H1 (cell line): ENCODE data around the gene GPR161. TPM values are rescaled to one million over a fixed set of nuclear protein-coding genes. Genes with fewer than 3 reads are reported as not detected.

Source experiments
- CTCF ChIA-PET: fragments of 300-600 bp; sonication (Branson Sonifier 250); formaldehyde crosslinking; loops from one replicate; lab custom pipeline; 2021; ENCODE audit not compliant: partially characterized antibody; lab: Charles Lee
- POLR2A ChIA-PET: fragments of 300-600 bp; sonication (Branson Sonifier 250); formaldehyde crosslinking; loops from one replicate; lab custom pipeline; 2021; ENCODE audit warnings: inconsistent platforms; ENCODE audit not compliant: partially characterized antibody; lab: Charles Lee
- DNase-seq, 2 experiments: peaks; one replicate each; pipeline versions ENCODE4 v3.0.0 to v3.0.0-alpha.2; 2010 to 2022; ENCODE audit warnings: low spot score in 2 of 2, low read depth in 1 of 2, mixed read lengths in 1 of 2
- FAIRE-seq: peaks from 2 replicates; lab custom pipeline; 2011; peaks lifted over from hg19 to GRCh38; lab: Jason Lieb, UNC
- H2AFZ ChIP-seq: 2 replicates; pipeline ENCODE4 v1.8.1; 2012; ENCODE audit warnings: low read length, inconsistent platforms
- H2AK5ac ChIP-seq: 2 replicates; pipeline ENCODE4 v1.6.1; 2013; ENCODE audit warnings: low read depth, low read length
- H2BK120ac ChIP-seq: replicated peaks from 2 replicates; pipeline ENCODE3; 2013; ENCODE audit warnings: low read depth, low read length, inconsistent platforms
- H2BK12ac ChIP-seq: 2 replicates; pipeline ENCODE4 v1.6.1; 2013; ENCODE audit warnings: low read depth, low read length
- H2BK15ac ChIP-seq: 2 replicates; pipeline ENCODE4 v1.6.1; 2013; ENCODE audit warnings: low read length
- H2BK20ac ChIP-seq: 2 replicates; pipeline ENCODE4 v1.6.1; 2013; ENCODE audit warnings: low read length
- H2BK5ac ChIP-seq: 2 replicates; pipeline ENCODE4 v1.6.1; 2013; ENCODE audit warnings: low read depth, low read length
- H3K14ac ChIP-seq: 2 replicates; pipeline ENCODE4 v1.6.1; 2013; ENCODE audit warnings: inconsistent platforms; ENCODE audit not compliant: insufficient read length
- H3K18ac ChIP-seq: 2 replicates; pipeline ENCODE4 v1.6.1; 2013; ENCODE audit warnings: low read length; ENCODE audit errors: extremely low read depth
- H3K23ac ChIP-seq: 2 replicates; pipeline ENCODE4 v1.6.1; 2013; ENCODE audit warnings: inconsistent platforms; ENCODE audit not compliant: insufficient read length
- H3K23me2 ChIP-seq: 2 replicates; pipeline ENCODE4 v1.6.1; 2013; ENCODE audit warnings: low read depth, low read length
- H3K27ac ChIP-seq: 2 replicates; pipeline ENCODE4 v1.6.1; 2011; ENCODE audit warnings: low read depth, low read length, inconsistent platforms
- H3K27me3 ChIP-seq, 4 experiments: replicated peaks in 1 of 4; 1 replicate in 1 of 4; 2 replicates in 3 of 4; pipeline versions ENCODE4 v1.6.1 to v1.8.1; 2011 to 2013; ENCODE audit warnings: low read length in 3 of 4, mild to moderate bottlenecking in 3 of 4, inconsistent platforms in 2 of 4, mixed read lengths in 2 of 4, moderate library complexity in 1 of 4; ENCODE audit not compliant: control insufficient read depth in 3 of 4, insufficient read depth in 3 of 4; ENCODE audit errors: extremely low read depth in 1 of 4
- H3K36me3 ChIP-seq, 4 experiments: 2 replicates each; pipeline versions ENCODE4 v1.6.1 to v1.8.1; 2011 to 2013; ENCODE audit warnings: mild to moderate bottlenecking in 4 of 4, low read length in 3 of 4, moderate library complexity in 2 of 4, control low read depth in 1 of 4, inconsistent platforms in 1 of 4; ENCODE audit not compliant: insufficient read depth in 4 of 4, control insufficient read depth in 2 of 4
- H3K4ac ChIP-seq: replicated peaks from 2 replicates; pipeline ENCODE3; 2013; ENCODE audit warnings: low read length, low read depth, mixed read lengths, inconsistent platforms; ENCODE audit not compliant: insufficient read length
- H3K4me1 ChIP-seq, 4 experiments: replicated peaks in 1 of 4; 1 replicate in 1 of 4; 2 replicates in 3 of 4; pipeline versions ENCODE4 v1.6.1 to v1.8.1; 2011 to 2013; ENCODE audit warnings: low read length in 3 of 4, inconsistent platforms in 2 of 4, mixed read lengths in 1 of 4; ENCODE audit not compliant: insufficient read depth in 4 of 4, control insufficient read depth in 3 of 4
- H3K4me2 ChIP-seq, 2 experiments: 2 replicates each; pipeline versions ENCODE4 v1.6.1 to v1.8.1; 2011 to 2013; ENCODE audit warnings: low read depth in 2 of 2, low read length in 2 of 2, control low read depth in 1 of 2, inconsistent platforms in 1 of 2, mild to moderate bottlenecking in 1 of 2; ENCODE audit not compliant: insufficient read depth in 1 of 2
- H3K4me3 ChIP-seq, 4 experiments: fragments of 200-600, 300-600 bp in 1 of 4; sonication (generic), shearing (Covaris generic), sonication (Bioruptor Twin) in 1 of 4; 2 replicates each; pipeline versions ENCODE4 v1.5.1 to v1.8.1; 2011 to 2016; ENCODE audit warnings: low read length in 4 of 4, low read depth in 3 of 4, control low read depth in 2 of 4, inconsistent platforms in 2 of 4, mild to moderate bottlenecking in 2 of 4, mixed read lengths in 1 of 4, moderate library complexity in 1 of 4; ENCODE audit not compliant: insufficient read depth in 2 of 4; ENCODE audit errors: extremely low read depth in 1 of 4
- H3K56ac ChIP-seq: replicated peaks from 2 replicates; pipeline ENCODE3; 2013; ENCODE audit warnings: low read depth, mild to moderate bottlenecking, mixed read lengths, low read length, inconsistent platforms; ENCODE audit not compliant: insufficient read length
- H3K79me1 ChIP-seq: 2 replicates; pipeline ENCODE4 v1.6.1; 2013; ENCODE audit warnings: low read depth, low read length, control low read depth
- H3K79me2 ChIP-seq, 2 experiments: 2 replicates each; pipeline versions ENCODE4 v1.6.1 to v1.8.1; 2012 to 2013; ENCODE audit warnings: low read length in 2 of 2, mild to moderate bottlenecking in 2 of 2, inconsistent platforms in 1 of 2; ENCODE audit not compliant: insufficient read depth in 2 of 2, control insufficient read depth in 1 of 2
- H3K9ac ChIP-seq, 4 experiments: replicated peaks in 1 of 4; 1 replicate in 1 of 4; 2 replicates in 3 of 4; pipeline versions ENCODE4 v1.6.1 to v1.8.1; 2011 to 2013; ENCODE audit warnings: low read depth in 3 of 4, low read length in 3 of 4, control low read depth in 2 of 4, mild to moderate bottlenecking in 2 of 4, moderate library complexity in 2 of 4, inconsistent platforms in 1 of 4; ENCODE audit errors: extremely low read depth in 1 of 4
- H3K9me3 ChIP-seq, 2 experiments: 2 replicates each; pipeline versions ENCODE4 v1.6.1 to v1.8.1; 2012 to 2013; ENCODE audit warnings: mild to moderate bottlenecking in 2 of 2, moderate library complexity in 2 of 2, control low read depth in 1 of 2, inconsistent platforms in 1 of 2, low read depth in 1 of 2, low read length in 1 of 2, mixed read lengths in 1 of 2; ENCODE audit not compliant: insufficient read depth in 2 of 2
- H4K20me1 ChIP-seq, 2 experiments: replicated peaks in 1 of 2; 2 replicates each; pipeline versions ENCODE3 to v1.8.1; 2011 to 2013; ENCODE audit warnings: inconsistent platforms in 2 of 2, low read length in 2 of 2, mild to moderate bottlenecking in 1 of 2; ENCODE audit not compliant: insufficient read depth in 2 of 2, control insufficient read depth in 1 of 2
- H4K5ac ChIP-seq: 2 replicates; pipeline ENCODE4 v1.6.1; 2013; ENCODE audit warnings: low read length, low read depth, mixed read lengths, inconsistent platforms; ENCODE audit not compliant: insufficient read length
- H4K8ac ChIP-seq: 2 replicates; pipeline ENCODE4 v1.8.0; 2013; ENCODE audit warnings: mild to moderate bottlenecking, moderate library complexity, low read length, inconsistent platforms; ENCODE audit not compliant: insufficient read depth; ENCODE audit errors: extremely low read depth
- H4K91ac ChIP-seq: replicated peaks from 2 replicates; pipeline ENCODE3; 2013; ENCODE audit warnings: low read length, mixed read lengths, inconsistent platforms; ENCODE audit not compliant: insufficient read length
- SIN3A ChIP-seq, 2 experiments: IDR thresholded peaks in 1 of 2; conservative IDR thresholded peaks in 1 of 2; 2 replicates each; pipeline ENCODE4 v1.6.1; 2011 to 2012; ENCODE audit warnings: low read length in 2 of 2, improper control_type of control experiment in 1 of 2, low read depth in 1 of 2, mild to moderate bottlenecking in 1 of 2
- WGBS, 2 experiments: shearing (Covaris generic) in 1 of 2; methylation state at CpG; one replicate each; pipeline versions ENCODE4 v1.1.6 to v1.1.7; 2013 to 2015; ENCODE audit warnings: low lambda C conversion rate in 2 of 2, mixed read lengths in 2 of 2, inconsistent platforms in 1 of 2, low coverage in 1 of 2, missing lambda C conversion rate in 1 of 2; ENCODE audit not compliant: insufficient replicate concordance in 2 of 2, insufficient coverage in 1 of 2, insufficient read length in 1 of 2; ENCODE audit errors: extremely low coverage in 1 of 2, missing lambda C conversion rate in 1 of 2; 5-methylcytosine and 5-hydroxymethylcytosine counted together
- polyA plus RNA-seq, 7 experiments: library from polyadenylated mRNA; depleted of rRNA in 3 of 7; stranded (reverse) in 5 of 7; unstranded in 2 of 7; fragments of >200 nt in 5 of 7; fragments of 200-250 nt in 2 of 7; gene quantifications; 1 replicate in 5 of 7; 2 replicates in 1 of 7; 4 replicates in 1 of 7; pipeline versions ENCODE4 v1.2.1 to v1.2.3, GENCODE V29; 2011 to 2013; ENCODE audit warnings: missing spikeins in 2 of 7, mixed read lengths in 2 of 7
- total RNA-seq: library from RNA; stranded (reverse); fragmentation: NEBNext Ultra II Directional; extraction: Animal tissue kit (Norgen Biotek cat#: 25700); gene quantifications from 2 replicates; pipeline ENCODE4 v1.2.1, GENCODE V29; 2021

The GPR161 gene
- total and polyA plus RNA-seq, 2 of the 8 experiments (the other 6 are each of a cell fraction or from before 2014, with no cell fraction given) = 13.7 to 16.8 TPM

DNA sequence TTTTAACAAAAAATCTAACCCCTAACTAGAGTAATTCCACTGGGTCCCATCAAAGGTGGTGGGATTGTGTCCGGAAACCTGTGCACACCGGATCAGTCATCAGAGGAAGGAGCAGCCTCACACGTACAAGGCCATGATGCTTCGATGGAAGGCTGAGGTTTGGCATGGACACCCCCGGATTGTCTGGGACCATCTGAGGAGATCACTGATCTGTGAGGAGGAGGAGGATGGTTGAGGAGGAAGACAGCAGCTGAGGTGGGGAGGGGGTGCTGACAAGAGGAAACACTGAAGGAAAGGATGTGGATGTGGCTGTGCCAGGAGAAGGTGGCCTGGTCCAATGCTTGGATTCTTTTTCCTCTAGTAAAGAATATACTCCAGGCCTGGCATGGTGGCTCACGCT lies 41.3 kb downstream of the GPR161 start:
- no peaks in the 10 kb centered on the region for H3K9me3 ChIP-seq
- H3K36me3 ChIP-seq = no peaks in the 10 kb centered on the region; a peak in 3 of 8 replicates
- H3K4me1 ChIP-seq = peaks cover 0 to 3% (median 0%) of the 10 kb centered on the region in 4 experiments; a peak in 1 of 7 replicates
- H2AFZ ChIP-seq = no peak overlapping the region
- H3K4me3 ChIP-seq = no peak overlapping the region
- no peak overlapping the region for H3K18ac ChIP-seq
- H4K91ac ChIP-seq = no peak overlapping the region
- H3K79me2 ChIP-seq = no peaks in the 10 kb centered on the region
- no peak overlapping the region for H3K14ac ChIP-seq
- H3K4me2 ChIP-seq = no peak overlapping the region
- peaks cover 0 to 2% of the 10 kb centered on the region in 2 experiments for H4K20me1 ChIP-seq
- H3K4ac ChIP-seq = no peak overlapping the region
- no peak overlapping the region for H2BK20ac ChIP-seq
- no peak overlapping the region for H3K56ac ChIP-seq
- H2AK5ac ChIP-seq = no peak overlapping the region
- H2BK120ac ChIP-seq = no peak overlapping the region
- no peak overlapping the region for H3K9ac ChIP-seq
- H2BK15ac ChIP-seq = no peak overlapping the region
- ChIA-PET CTCF (interaction anchor here (1.1 to 6.1 kb wide), 3 partner anchors 10 to 50 kb away, joined by 4 to 75 read pairs (median 6); no protein-coding TSS in a partner anchor), POLR2A (no interaction called here)
- no peak overlapping the region for H4K8ac ChIP-seq
- H3K27me3 ChIP-seq = no peaks in the 10 kb centered on the region
- H2BK12ac ChIP-seq = no peak overlapping the region
- H2BK5ac ChIP-seq = no peak overlapping the region
- H3K23ac ChIP-seq = no peak overlapping the region
- H3K79me1 ChIP-seq = no peaks in the 10 kb centered on the region; the same call in 1 of the 2 replicates
- no peaks in the 10 kb centered on the region for H3K23me2 ChIP-seq
- DNase-seq = no peak
- 97% methylated on average over 6 of the region's 6 CpGs; no CpG with 5 or more reads in 1 of the 2 experiments for WGBS, 2 experiments
- FAIRE-seq = no peak
- H4K5ac ChIP-seq = no peak overlapping the region
- H3K27ac ChIP-seq = no peak overlapping the region
- no peak for TF ChIP-seq SIN3A (conservative IDR thresholded peaks at IDR 0.05 in 1 of 2, IDR thresholded peaks at IDR 0.05 in 1 of 2; ENCODE audit: low read depth in 1 of 2, low read length in 2 of 2)
